ENCODE data around the gene CASS4.
"Not testable (repeated sequence)": the region's sequence is repeated elsewhere in the genome, so short reads cannot be mapped to it uniquely, and the experiment has no call there.

The CASS4 gene

GRCh38 chr20:56395166-56395565 lies 16.9 kb upstream of the CASS4 start:
- no peak for DNase-seq (ENCODE audit: low read depth)
- TF ChIP-seq POLR2A (IDR thresholded peaks at IDR 0.05; ENCODE audit: extremely low read depth, insufficient read length) (no peak), MYC (IDR thresholded peaks at IDR 0.05; ENCODE audit: low read depth, low read length) (no peak), MAX (IDR thresholded peaks at IDR 0.05; ENCODE audit: low read depth, low read length) (no peak)
- TF ChIP-seq, protein P1, sequence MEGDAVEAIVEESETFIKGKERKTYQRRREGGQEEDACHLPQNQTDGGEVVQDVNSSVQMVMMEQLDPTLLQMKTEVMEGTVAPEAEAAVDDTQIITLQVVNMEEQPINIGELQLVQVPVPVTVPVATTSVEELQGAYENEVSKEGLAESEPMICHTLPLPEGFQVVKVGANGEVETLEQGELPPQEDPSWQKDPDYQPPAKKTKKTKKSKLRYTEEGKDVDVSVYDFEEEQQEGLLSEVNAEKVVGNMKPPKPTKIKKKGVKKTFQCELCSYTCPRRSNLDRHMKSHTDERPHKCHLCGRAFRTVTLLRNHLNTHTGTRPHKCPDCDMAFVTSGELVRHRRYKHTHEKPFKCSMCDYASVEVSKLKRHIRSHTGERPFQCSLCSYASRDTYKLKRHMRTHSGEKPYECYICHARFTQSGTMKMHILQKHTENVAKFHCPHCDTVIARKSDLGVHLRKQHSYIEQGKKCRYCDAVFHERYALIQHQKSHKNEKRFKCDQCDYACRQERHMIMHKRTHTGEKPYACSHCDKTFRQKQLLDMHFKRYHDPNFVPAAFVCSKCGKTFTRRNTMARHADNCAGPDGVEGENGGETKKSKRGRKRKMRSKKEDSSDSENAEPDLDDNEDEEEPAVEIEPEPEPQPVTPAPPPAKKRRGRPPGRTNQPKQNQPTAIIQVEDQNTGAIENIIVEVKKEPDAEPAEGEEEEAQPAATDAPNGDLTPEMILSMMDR (IDR thresholded peaks at IDR 0.05; ENCODE audit: low read depth, low read length), result no peak
- no peak overlapping the region for H3K4me3 ChIP-seq (ENCODE audit: low read depth, low read length)

DNA sequence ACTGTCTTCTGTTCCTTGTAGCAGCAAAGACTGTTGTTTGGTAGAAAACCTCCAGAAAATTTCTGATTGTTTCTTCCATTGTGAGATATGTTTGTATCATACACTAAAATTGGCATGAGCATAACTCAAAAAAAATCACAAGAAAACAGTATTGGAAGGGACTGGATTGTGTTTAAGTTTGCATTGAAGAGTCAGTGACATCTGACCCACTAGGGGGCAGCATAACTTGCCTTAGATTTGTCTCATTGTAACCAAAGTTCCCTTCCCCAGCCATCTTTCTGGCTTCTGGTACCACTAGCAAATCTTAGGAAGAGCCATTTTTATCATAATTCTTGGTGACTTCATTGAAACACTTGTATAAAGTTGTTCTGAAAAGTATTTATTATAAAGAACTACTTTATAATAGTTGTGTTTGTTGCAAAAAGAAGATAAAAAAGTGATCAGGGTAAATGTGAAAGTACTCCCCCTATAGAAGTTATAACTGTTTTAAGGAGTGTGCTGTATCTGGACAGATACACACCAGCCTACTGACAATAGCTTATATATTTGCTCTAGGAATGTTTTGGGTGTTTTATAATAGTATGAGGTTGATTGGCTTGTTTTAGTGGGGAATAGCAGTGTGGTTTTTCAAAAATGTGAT lies 11.9 kb upstream of the CASS4 start:
- TF ChIP-seq, protein P1 (IDR thresholded peaks at IDR 0.05; ENCODE audit: low read depth, low read length), result peak; percentile 85
- no peak for TF ChIP-seq MYC (IDR thresholded peaks at IDR 0.05; ENCODE audit: low read depth, low read length)
- peak; percentile 85 for DNase-seq (ENCODE audit: low read depth)
- peak overlapping the region; percentile 0 for H3K4me3 ChIP-seq (ENCODE audit: low read depth, low read length)

GRCh38 chr20:56403465-56403864 lies 8.6 kb upstream of the CASS4 start:
- DNase-seq (ENCODE audit: low read depth), result no peak
- no peak for TF ChIP-seq MYC (IDR thresholded peaks at IDR 0.05; ENCODE audit: low read depth, low read length)
- TF ChIP-seq, protein P1 (IDR thresholded peaks at IDR 0.05; ENCODE audit: low read depth, low read length), result no peak
- no peak for TF ChIP-seq POLR2A (IDR thresholded peaks at IDR 0.05; ENCODE audit: extremely low read depth, insufficient read length)
- no peak for TF ChIP-seq MAX (IDR thresholded peaks at IDR 0.05; ENCODE audit: low read depth, low read length)
- no peak overlapping the region for H3K4me3 ChIP-seq (ENCODE audit: low read depth, low read length)

- not testable (repeated sequence) for DNase-seq (ENCODE audit: low read depth); H3K4me3 ChIP-seq (ENCODE audit: low read depth, low read length)
These were observed 6.7 kb upstream of the CASS4 start for GRCh38 chr20:56405356-56405755.

DNA sequence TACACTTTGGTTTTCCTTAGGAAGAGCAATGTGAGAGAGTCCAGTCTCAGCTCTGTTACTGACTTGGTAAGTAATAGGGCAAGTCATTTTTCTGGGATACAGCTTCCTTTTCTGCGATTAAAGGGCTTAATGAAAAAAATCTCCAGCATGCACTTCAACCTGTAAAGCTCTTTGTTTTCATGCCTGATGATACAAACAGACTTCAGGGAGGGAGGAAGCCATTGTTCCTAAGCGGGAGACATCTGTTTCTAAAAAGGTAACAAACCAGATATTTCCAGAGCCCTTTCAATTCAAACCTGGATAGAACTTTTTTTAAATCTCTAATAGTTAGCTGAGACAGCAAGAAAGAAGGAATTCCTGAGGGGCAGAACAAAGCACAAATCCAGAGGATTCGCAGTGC lies 5.2 kb upstream of the CASS4 start:
- H3K4me3 ChIP-seq (ENCODE audit: low read depth, low read length), result no peak overlapping the region
- TF ChIP-seq POLR2A (IDR thresholded peaks at IDR 0.05; ENCODE audit: extremely low read depth, insufficient read length) (no peak), MYC (IDR thresholded peaks at IDR 0.05; ENCODE audit: low read depth, low read length) (no peak), MAX (IDR thresholded peaks at IDR 0.05; ENCODE audit: low read depth, low read length) (no peak)
- TF ChIP-seq, protein P1 (IDR thresholded peaks at IDR 0.05; ENCODE audit: low read depth, low read length), result no peak
- DNase-seq (ENCODE audit: low read depth), result no peak

DNA sequence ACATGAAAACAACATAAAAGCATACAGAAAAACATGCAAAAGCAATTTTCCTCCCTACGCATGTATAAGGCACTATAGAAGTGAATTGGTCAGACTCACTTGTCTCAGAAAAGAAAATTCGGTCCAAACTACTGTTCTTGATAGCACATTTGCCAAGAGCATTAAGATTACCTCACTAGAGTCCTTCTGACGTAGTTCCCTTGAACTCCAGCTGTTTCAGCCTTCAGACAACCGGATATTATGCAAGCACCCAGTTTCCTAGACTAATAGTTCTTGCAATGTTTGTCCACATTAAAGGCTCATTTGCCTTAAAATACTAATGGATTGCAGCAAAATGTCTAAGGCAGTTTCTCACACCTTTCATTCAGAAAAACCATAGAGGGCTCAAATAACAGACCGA lies 2.5 kb upstream of the CASS4 start:
- no peak overlapping the region for H3K4me3 ChIP-seq (ENCODE audit: low read depth, low read length)
- no peak for TF ChIP-seq MAX (IDR thresholded peaks at IDR 0.05; ENCODE audit: low read depth, low read length)
- TF ChIP-seq MYC (IDR thresholded peaks at IDR 0.05; ENCODE audit: low read depth, low read length), result peak; percentile 17; the same call in 1 of the 2 replicates
- DNase-seq (ENCODE audit: low read depth), result peak; percentile 81

DNA sequence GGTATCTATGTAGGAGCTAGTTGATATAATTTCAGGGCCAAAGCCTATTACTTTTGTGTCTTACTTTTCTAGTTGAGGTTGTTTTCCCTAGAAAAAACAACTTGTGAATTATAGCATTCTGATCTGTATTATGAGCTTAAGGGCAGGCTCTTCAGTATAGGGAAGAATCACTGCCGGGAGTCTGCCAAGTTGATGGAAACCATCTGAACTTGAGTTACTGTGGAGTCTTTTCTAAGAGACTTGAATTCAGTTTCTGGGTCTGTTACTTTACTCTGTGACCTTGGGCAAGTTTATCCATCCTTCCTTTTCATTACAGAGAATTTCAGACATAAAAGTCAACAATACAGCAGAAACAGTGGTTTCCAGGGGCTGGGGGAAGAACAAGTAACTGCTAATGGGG lies 2.1 kb upstream of the CASS4 start:
- TF ChIP-seq, protein P1 (IDR thresholded peaks at IDR 0.05; ENCODE audit: low read depth, low read length), result no peak
- TF ChIP-seq MAX (IDR thresholded peaks at IDR 0.05; ENCODE audit: low read depth, low read length) (no peak), POLR2A (IDR thresholded peaks at IDR 0.05; ENCODE audit: extremely low read depth, insufficient read length) (no peak), MYC (IDR thresholded peaks at IDR 0.05; ENCODE audit: low read depth, low read length) (no peak)

GRCh38 chr20:56411287-56411686 lies 773 bp upstream of the CASS4 start:
- peak overlapping the region; percentile 57 for H3K4me3 ChIP-seq (ENCODE audit: low read depth, low read length)
- DNase-seq (ENCODE audit: low read depth), result not testable (repeated sequence)

More for the DNA sequence above, 2.1 kb upstream of the CASS4 start:
- no peak overlapping the region for H3K4me3 ChIP-seq (ENCODE audit: low read depth, low read length)
- no peak for DNase-seq (ENCODE audit: low read depth)

All from NB4 (cell line).